ENCODE results near the gene PPARD.

- TF ChIP-seq CTCF (IDR thresholded peaks at IDR 0.05; ENCODE audit: low read depth, low read length) (no peak), EZH2phosphoT487 (IDR thresholded peaks at IDR 0.05; ENCODE audit: low read depth) (no peak)
These were observed 133.6 kb downstream of the PPARD start for GRCh38 chr6:35476004-35476403.
